DND-41 (cell line): ENCODE results near the gene ATXN1.
A peak's percentile ranks its signal among the peaks of the same experiment; 100 is the strongest.

Experiments used
- ATAC-seq: fragments of 200-7000 bp; cut with Tn5 transposase; 3 replicates; pipeline ENCODE4 v1.9.1; 2021; ENCODE audit warnings: low read depth; ENCODE audit not compliant: insufficient read depth
- DNase-seq: peaks from one replicate; pipeline ENCODE4 v3.0.0-alpha.2; 2020
- H2AFZ ChIP-seq: 2 replicates; pipeline ENCODE4 v1.6.0; 2012; ENCODE audit warnings: low read depth, low read length
- H3K27ac ChIP-seq: 2 replicates; pipeline ENCODE4 v1.5.1; 2012; ENCODE audit warnings: low read length, inconsistent platforms
- H3K27me3 ChIP-seq: fragments of 200-600 bp; sonication (generic); 2 replicates; pipeline ENCODE4 v1.6.0; 2012; ENCODE audit warnings: low read length, mild to moderate bottlenecking, inconsistent platforms; ENCODE audit not compliant: insufficient read depth, poor library complexity
- H3K36me3 ChIP-seq: 2 replicates; pipeline ENCODE4 v1.5.1; 2012; ENCODE audit warnings: low read length, inconsistent platforms; ENCODE audit not compliant: insufficient read depth
- H3K4me1 ChIP-seq: 2 replicates; pipeline ENCODE4 v1.5.1; 2012; ENCODE audit warnings: mild to moderate bottlenecking, low read length; ENCODE audit not compliant: insufficient read depth
- H3K4me2 ChIP-seq: 2 replicates; pipeline ENCODE4 v1.6.0; 2012; ENCODE audit warnings: mild to moderate bottlenecking, moderate library complexity, low read length, inconsistent platforms; ENCODE audit not compliant: insufficient read depth
- H3K4me3 ChIP-seq, 2 experiments: fragments of 200-600 bp in 1 of 2; shearing (Covaris generic) in 1 of 2; 2 replicates each; pipeline ENCODE4 v1.5.1; 2012 to 2016; ENCODE audit warnings: inconsistent platforms in 2 of 2, low read length in 2 of 2, mild to moderate bottlenecking in 2 of 2, low read depth in 1 of 2, moderate library complexity in 1 of 2
- H3K79me2 ChIP-seq: 2 replicates; pipeline ENCODE4 v1.6.0; 2012; ENCODE audit warnings: low read length, inconsistent platforms; ENCODE audit not compliant: insufficient read depth
- H3K9ac ChIP-seq: 2 replicates; pipeline ENCODE4 v1.6.0; 2012; ENCODE audit warnings: low read depth, mild to moderate bottlenecking, inconsistent platforms, low read length, moderate library complexity
- H3K9me3 ChIP-seq: 2 replicates; pipeline ENCODE4 v1.5.1; 2012; ENCODE audit warnings: low read length, moderate library complexity, mild to moderate bottlenecking, inconsistent platforms; ENCODE audit not compliant: insufficient read depth, severe bottlenecking
- H4K20me1 ChIP-seq: 2 replicates; pipeline ENCODE4 v1.6.0; 2012; ENCODE audit warnings: low read length; ENCODE audit not compliant: insufficient read depth
- EZH2 ChIP-seq: IDR thresholded peaks from 3 replicates; pipeline ENCODE4 v1.6.1; 2012; ENCODE audit warnings: borderline replicate concordance, low read depth, mild to moderate bottlenecking, moderate library complexity, low read length, inconsistent platforms; ENCODE audit not compliant: severe bottlenecking
- TF ChIP-seq, protein P1 (sequence below): IDR thresholded peaks from 2 replicates; pipeline ENCODE4 v1.5.1; 2012; ENCODE audit warnings: borderline replicate concordance, low read length, moderate library complexity, mild to moderate bottlenecking; ENCODE audit not compliant: poor library complexity, severe bottlenecking; ENCODE audit errors: extremely low read depth

ATXN1 gene

DNA sequence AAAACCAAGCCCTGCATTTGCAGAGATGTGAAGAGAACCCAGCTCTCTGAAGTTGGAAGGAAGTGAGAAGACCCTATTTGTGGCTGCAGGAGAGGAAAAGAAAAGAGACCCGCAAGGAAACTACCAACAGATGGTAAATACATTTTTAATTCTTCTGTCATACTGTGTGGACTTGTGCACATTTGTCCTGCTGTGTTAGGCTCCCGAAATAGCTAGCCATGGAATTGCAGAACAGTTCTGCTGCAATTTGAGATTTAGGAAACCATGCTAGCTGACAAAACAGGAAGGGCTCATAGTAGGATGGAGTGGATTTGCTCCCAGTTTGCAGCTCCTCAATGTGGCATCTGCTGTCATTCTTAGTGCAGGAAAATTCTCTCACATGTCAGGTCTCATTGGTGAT is 12.1 kb upstream of the ATXN1 start:
- Histone ChIP-seq H4K20me1 (no peaks in the 10 kb centered on the region), H3K36me3 (no peaks in the 10 kb centered on the region), H3K9ac (no peak overlapping the region), H3K4me1 (peaks cover 24% of the 10 kb centered on the region), H3K79me2 (no peaks in the 10 kb centered on the region), H2AFZ (no peak overlapping the region), H3K4me3 (no peak overlapping the region), H3K27ac (no peak overlapping the region), H3K4me2 (no peak overlapping the region), H3K9me3 (no peaks in the 10 kb centered on the region), H3K27me3 (no peaks in the 10 kb centered on the region)
- DNase-seq = no peak
- no peak for ATAC-seq
- TF ChIP-seq, protein P1, sequence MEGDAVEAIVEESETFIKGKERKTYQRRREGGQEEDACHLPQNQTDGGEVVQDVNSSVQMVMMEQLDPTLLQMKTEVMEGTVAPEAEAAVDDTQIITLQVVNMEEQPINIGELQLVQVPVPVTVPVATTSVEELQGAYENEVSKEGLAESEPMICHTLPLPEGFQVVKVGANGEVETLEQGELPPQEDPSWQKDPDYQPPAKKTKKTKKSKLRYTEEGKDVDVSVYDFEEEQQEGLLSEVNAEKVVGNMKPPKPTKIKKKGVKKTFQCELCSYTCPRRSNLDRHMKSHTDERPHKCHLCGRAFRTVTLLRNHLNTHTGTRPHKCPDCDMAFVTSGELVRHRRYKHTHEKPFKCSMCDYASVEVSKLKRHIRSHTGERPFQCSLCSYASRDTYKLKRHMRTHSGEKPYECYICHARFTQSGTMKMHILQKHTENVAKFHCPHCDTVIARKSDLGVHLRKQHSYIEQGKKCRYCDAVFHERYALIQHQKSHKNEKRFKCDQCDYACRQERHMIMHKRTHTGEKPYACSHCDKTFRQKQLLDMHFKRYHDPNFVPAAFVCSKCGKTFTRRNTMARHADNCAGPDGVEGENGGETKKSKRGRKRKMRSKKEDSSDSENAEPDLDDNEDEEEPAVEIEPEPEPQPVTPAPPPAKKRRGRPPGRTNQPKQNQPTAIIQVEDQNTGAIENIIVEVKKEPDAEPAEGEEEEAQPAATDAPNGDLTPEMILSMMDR = no peak
- no peak for TF ChIP-seq EZH2

DNA sequence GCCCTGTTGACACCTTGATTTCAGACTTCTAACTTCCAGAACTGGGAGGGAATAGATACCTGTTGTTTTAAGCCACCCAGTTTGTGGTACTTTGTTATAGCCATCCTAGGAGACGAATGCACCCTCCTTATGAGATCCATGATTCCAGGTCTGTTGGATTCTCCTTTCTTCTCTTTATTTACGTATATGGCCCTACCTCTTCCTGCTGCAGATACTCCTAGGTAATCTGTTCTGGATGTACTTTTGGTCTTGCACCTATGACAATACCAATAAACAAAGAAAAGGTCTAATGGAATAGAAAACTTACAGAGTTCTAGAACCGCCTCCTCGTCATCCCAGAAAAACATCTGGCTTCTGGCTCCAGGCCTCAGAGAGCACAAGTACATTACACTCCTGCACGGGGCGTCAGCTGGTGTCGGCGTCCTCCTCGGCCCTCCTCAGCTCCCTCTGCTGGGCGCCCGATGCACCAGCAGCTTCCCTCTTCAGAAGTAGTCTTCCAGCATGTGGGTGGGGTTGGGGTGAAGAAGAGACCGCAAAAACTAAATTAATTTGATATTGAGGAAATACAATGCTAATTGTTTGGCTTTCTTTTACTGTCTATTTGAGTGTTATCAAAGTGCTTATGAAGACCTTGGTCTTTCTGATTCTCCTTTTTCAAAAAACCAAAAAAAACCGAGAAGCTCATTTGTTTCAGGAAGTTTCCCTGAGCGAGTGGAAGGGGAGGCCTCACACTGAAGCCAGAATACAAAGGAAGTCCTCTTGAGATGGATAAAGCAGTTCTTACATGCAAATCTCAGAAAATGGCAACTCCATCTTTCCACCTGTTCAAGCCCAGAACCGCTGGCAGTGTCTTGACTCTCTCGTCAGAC is 9.7 kb upstream of the ATXN1 start:
- no peaks in the 10 kb centered on the region for H4K20me1 ChIP-seq
- H3K27me3 ChIP-seq = no peaks in the 10 kb centered on the region
- H2AFZ ChIP-seq = no peak overlapping the region
- H3K4me2 ChIP-seq = 0 out of 2 replicates have a peak overlapping the region, but pooled peaks have one; percentile 12
- ATAC-seq (peak; percentile 84), DNase-seq (peak; percentile 70)
- H3K36me3 ChIP-seq = no peaks in the 10 kb centered on the region
- H3K4me1 ChIP-seq = peaks cover 24% of the 10 kb centered on the region
- H3K4me3 ChIP-seq = no peak overlapping the region
- H3K9ac ChIP-seq = no peak overlapping the region
- no peaks in the 10 kb centered on the region for H3K79me2 ChIP-seq
- TF ChIP-seq, protein P1 = peak; percentile 87
- no peak for TF ChIP-seq EZH2
- H3K27ac ChIP-seq = no peak overlapping the region
- H3K9me3 ChIP-seq = no peaks in the 10 kb centered on the region

DNA sequence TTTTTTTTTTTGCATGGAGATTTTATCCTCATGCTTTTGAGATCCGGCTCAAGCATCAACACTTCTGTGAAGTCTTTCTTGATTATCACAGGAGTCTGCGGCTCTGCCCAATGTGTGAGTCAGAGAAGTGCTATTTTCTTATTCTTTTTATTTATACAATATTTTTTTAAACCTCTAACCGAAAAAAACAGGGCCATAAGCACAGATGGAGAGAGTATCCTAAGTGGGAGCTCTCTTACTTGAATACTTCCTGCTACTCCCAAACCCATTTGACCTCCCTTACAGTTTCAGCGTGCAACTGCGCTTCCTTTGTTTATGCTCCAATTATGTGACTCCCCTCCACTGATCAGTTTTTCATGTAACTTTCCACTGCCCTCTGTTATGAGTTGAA is 8.7 kb upstream of the ATXN1 start:
- Histone ChIP-seq H2AFZ (no peak overlapping the region), H3K36me3 (no peaks in the 10 kb centered on the region), H3K27me3 (no peaks in the 10 kb centered on the region), H3K4me2 (no peak overlapping the region), H3K9me3 (no peaks in the 10 kb centered on the region), H3K79me2 (no peaks in the 10 kb centered on the region), H3K4me1 (peaks cover 24% of the 10 kb centered on the region), H3K4me3 (no peak overlapping the region), H3K27ac (no peak overlapping the region), H3K9ac (no peak overlapping the region), H4K20me1 (no peaks in the 10 kb centered on the region)
- ATAC-seq (no peak), DNase-seq (no peak)
- TF ChIP-seq, protein P1 = no peak
- TF ChIP-seq EZH2 = no peak
